Measurements from ENCODE around the gene RAB40C.

Gene RAB40C

DNA sequence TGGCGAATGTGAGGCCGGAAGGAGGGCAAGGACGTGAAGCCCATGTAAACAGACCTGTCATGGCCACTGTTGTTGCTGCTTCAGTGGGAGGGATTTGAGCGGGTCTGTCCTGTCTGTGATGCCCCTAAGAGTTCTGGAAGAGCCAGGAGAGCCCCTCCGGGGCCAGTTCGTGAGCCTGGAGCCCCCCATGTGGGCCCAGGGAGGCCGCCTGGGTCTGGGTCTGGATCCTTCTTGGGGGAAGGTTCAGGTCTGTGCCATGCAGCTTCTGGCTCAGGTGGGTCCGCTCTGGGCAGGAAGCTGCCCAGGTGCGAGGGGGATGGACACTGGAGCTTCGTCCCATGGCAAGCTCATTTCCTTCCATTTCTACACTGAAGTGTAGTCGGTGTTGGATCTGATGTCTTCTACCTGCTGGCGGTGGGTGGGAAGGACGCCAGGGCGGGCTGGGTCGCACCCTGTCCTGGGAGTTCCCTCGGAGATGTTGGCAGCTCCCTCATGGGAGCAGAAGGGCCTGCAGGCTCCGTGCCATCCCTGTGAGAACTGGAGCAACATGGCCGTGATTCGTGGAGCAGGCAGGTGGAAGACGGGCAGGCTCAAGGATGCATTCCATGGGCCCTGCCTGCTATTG, 29.7 kb downstream of the RAB40C start:
- no peak for DNase-seq

DNA sequence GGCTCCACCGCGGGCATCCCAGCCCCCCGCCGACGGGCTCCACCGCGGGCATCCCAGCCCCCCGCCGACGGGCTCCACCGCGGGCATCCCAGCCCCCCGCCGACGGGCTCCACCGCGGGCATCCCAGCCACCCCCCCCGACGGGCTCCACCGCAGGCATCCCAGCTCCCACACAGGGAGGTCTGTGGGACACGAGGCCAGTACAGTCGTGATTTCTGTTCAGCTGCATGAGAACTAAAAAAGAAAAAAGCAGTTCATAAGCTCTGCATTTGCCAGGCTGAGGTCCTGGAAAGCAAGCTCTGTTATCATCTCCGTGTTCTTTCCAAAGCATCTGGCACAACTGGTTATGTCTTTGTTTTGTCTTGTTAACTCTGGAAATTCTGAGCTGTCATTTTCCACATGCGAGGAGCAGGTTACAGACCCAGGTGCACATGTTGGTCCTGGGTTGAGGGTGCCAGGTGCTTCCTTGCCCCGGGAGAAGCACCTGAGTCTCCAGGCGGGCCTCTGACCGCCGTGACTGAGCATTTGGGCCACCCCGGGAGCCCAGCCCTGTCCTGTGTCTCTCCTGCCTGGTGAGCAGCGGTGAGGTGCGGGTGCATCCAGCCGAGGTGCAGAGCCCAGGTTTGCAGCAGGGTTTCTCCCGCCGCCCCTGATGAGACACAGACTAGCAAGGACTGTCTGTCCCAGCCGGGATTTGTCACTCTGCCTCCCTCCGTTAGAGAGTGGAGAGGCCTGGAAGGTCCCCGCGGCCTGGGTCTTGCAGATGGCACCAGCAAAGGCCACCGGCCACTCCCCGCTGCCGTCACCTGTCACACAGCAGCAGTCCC, 31.0 kb downstream of the RAB40C start:
- no peak for DNase-seq

DNA sequence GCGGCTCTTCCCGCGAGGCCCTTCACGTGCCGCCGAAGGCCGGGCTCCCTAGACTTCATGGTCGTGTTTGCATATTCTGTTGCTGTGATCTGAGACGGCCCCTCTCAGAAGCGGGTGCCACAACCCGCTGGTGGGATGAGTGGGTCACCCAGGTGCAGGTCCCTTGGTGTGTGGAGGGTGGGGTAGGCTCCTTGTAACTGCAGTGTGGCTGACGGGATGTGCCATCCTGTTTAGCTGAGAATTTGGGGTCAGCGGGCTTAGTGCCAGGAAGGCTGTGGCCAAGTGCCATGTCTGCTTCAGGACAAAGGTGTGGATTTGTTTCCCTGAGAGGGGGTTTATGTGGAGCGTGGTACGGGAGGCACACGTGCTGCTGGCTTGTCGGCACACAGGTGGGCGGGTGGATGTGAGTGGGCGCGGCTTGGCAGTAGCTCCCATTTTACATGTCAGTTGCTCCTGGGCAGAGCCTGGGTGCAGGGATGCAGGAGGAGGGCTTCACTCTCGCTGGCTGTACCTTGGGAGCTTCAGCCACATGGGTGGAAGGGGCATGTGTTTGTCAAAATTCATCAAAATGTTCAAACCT, 31.8 kb downstream of the RAB40C start:
- DNase-seq = no peak

DNA sequence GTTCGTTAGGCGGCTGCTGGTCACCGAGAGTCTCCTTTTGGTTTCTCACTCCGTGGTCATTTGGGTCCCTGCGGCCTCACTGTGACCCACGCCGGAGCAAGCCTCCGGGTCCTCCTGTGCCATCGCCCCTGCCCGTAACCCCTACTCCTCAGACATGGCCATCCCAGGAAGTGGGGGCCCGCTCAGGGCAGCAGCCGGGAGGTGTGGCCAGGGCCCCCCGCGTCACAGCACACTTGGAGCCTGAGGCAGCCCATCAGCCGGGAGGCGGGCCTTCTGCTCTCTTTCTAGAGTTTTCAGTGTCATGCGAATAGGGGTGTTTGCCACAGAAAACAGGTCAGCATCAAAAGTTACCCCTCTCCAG, 33.0 kb downstream of the RAB40C start:
- no peak for DNase-seq

DNA sequence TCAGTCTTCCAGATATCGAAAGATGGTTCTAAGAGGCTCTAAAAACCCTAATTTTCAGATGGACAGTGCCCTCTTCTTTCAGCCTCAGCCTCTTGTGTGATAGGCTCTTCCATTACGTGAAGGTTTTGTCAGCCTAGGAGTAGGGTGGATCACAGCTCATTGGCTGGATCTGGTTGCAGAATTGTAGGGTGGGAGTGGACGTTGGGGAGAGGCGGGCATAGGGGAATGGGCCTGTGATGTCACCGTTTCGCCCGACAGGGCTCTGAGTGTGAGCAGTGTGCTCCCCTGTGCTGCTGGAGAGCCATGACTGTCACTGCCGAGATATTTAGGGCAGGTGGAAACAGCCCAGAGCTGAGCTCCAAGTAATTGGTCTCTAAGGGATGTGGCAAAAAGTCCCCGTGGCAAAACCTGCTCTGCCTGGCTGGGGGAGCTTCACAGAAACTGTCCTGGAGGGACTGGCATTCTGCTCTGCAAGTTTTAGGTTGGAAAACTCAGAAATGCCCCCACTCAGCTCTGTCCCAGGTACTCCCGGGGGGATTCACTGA, 34.7 kb downstream of the RAB40C start:
- no peak for DNase-seq

DNA sequence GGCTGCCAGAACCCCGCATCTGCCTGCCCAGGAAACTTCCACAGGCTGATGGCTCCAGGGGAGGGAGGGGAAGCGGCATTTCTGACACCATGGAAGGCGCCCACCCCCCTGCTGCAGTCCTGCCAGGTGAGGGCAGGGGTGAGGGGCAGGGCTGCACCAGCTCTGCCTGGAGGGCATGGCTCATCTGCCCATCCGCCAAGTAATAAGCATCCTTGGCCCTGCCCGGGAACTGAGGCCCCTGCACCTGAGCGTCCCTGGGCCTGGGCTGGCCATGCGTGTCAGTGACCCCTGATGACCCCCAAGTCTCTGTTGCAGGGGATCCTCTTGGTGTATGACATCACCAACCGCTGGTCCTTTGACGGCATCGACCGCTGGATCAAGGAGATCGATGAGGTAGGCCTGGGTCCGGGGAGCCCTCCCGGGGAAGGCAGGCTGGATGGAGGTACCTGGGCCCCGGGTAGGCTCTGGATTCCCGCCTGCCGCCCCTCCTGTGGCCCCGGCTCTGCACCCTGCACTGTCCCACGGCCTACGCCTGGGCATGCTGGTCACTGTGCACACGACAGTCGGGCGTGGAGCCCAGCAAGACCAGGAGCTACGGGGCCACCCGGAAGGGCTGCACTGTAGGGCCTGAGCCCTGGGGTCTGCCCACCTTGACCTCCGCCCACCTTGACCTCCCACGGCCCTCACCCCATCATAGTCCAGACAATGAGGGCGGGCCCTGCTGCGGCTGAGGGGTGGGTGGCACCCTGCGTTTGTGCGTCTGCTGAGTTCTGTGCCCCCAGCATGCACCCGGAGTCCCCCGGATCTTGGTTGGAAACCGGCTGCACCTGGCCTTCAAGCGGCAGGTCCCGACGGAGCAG, 35.5 kb downstream of the RAB40C start:
- no peak for DNase-seq

DNA sequence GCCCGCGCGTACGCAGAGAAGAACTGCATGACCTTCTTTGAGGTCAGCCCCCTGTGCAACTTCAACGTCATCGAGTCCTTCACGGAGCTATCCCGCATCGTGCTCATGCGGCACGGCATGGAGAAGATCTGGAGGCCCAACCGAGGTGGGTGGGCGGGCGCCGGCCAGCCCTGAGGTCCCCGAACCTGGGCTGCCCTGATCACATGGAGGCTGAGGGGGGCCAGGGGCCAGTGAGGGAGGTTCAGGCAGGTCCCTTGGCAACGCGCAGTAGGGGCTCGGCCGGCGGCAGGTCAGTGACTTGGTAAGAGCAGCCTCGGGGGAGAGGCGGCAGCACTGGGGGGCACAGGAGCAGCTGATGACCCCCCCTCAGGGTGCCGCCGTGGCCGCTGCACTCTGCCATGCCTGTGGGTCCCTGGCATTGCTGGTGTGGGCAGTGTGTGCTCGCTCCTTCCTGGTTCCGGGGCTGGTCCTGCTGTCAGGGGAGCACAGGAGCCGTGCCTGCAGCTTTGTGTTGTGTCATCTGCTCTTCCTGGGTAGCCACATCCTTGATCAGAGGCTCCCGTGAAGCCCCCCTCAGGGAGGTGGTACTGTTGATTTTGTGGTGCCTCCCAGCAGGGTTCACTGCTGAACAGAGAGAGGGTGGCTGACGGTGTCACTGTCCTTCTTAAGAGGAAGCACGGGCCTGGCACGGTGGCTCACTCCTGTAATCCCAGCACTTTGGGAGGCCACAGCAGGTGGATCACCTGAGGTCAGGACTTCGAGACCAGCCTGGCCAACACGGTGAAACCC, 36.3 kb downstream of the RAB40C start:
- DNase-seq = no peak

DNA sequence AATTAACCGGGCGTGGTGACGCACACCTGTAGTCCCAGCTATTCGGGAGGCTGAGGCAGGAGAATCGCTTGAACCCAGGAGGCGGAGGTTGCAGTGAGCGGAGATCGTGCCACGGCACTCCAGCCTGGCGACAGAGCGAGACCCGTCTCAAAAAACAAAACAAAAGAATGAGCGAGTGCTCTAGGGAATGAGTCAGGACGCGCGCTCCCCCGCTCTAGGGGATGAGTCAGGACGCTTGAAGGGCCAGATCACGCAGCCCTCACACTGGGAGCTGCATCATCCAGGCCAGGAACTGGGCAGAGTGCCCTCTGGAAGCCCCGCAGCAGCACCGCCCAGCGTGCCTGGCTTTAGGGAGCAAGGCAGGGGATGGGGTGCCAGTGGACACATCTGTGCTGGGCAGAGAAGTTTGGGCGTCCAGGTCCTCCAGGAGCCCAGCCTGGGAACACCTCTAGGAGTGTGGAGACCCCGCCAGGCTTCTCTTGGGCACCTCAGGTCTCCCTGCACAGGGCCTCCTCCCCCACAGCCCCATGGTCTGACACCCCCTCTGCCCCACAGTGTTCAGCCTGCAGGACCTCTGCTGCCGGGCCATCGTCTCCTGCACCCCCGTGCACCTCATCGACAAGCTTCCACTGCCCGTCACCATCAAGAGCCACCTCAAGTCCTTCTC, 37.1 kb downstream of the RAB40C start:
- DNase-seq = no peak

DNA sequence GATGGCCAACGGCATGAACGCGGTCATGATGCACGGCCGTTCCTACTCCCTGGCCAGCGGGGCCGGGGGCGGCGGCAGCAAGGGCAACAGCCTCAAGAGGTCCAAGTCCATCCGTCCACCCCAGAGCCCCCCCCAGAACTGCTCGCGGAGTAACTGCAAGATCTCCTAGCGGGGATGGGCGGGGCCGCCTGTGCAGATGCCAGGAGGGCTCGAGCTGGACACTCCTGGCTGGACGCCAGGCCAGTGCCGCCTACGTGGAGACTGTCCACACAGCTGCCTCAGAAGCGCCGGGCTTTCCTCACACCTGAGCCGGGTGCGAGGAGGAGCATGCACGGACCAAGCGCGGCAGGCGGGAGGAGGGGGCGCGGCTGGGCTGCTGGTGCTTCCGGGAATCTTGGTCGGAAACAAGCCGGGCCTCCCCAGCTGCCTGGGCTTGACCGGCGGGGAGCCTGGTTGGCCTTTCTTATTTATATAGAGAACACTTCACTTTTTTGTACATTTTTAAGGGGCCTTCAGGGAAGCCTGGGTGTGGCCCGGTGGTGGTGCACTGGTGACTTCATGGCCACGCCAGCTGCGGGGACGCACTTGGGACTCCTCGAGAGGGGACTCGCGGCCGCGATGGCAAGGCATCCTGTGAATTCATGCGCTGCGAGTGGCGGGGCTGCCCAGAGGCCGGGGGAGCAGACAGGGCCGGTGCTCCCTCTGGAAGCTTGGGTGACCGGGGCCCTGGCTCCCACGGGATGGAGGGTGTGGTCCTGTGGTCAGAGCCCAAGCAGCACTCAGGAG, 37.8 kb downstream of the RAB40C start:
- no peak for DNase-seq

DNA sequence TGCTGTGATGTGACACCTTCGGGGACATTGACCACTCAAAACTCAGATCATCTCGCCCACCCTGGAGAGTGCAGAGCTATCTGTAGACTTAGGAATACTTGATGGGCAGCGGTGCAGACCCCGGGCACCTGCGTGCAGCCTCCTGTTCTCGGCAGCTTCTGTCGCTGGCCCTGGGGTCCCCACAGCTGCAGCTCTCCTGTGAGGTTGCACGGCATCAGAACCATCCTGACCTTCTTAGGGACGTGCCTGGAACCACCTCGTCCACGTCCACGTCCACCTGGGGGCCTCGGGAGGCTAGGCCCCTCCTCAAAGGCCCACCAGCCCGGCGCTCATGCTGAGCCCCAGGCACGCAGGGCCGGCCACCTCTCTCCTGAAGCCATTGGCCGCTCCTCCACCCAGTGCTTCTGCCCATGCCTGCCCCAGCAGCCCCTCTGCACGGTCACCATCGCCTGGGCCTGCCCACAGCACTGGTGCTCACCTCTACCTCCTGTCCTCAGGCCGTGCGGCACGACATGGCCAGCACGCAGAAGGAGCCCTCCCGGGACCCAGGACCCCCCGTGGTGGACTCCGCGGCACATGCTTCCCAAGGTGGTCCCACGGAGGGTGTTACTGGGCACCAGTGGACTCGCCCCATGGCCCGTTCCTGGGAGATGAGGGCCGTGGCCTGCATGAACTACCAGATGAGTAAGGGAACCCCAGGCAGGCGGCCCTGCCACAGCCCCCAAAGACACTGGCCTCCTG, 38.6 kb downstream of the RAB40C start:
- DNase-seq = no peak

DNA sequence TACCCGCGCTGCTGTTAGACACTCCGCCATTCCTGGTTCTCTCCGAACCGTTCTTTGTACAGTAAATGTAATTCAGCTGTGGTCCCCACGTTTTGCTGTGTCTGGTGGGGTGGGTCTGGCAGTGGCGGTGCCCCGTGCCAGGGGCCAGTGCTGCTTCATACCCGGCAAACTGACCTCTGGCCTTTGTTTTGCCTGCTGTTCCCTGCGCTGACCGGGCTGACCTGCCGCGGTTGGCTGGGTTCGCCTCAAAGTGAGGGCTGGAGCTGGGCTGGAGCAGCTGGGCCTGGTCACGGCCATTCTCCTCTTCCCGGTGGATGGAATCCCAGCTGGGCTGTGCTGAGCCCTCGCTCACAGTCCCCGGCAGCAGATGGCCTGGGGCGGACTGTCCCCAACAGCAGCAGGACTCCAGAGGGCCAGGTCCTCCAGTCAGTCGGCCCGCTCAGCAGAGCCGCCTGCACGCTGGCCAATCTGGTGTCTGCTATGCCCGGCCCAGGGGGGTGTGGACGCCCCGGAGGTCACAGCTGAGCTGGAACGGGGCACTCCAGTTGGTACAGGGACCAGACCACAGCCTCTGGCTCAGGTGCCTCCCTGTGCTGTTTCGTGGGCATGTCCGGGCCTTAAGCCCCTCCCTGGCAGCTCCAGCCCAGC, 39.4 kb downstream of the RAB40C start:
- DNase-seq = peak; percentile 22

DNA sequence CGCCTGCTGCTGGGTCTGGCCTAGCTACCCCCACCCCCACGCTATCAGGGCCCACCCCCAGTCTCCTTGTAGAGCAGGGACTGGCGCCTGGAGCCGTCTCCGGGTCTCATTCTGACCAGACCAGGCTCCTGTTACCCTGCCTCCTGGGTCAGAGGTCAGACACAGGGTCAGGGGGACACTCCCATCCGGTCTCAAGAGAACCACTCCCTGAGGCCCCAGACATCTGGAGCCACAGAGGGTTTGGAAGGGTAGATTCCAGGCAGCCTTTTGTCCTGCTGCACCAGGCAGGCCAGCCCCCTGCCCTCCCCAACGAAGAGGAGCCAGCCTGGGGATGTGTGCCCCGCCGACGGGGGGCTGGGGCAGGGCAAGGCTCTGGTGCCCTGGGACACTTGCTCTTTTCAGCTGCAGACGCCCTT, 40.0 kb downstream of the RAB40C start:
- no peak for DNase-seq

DNA sequence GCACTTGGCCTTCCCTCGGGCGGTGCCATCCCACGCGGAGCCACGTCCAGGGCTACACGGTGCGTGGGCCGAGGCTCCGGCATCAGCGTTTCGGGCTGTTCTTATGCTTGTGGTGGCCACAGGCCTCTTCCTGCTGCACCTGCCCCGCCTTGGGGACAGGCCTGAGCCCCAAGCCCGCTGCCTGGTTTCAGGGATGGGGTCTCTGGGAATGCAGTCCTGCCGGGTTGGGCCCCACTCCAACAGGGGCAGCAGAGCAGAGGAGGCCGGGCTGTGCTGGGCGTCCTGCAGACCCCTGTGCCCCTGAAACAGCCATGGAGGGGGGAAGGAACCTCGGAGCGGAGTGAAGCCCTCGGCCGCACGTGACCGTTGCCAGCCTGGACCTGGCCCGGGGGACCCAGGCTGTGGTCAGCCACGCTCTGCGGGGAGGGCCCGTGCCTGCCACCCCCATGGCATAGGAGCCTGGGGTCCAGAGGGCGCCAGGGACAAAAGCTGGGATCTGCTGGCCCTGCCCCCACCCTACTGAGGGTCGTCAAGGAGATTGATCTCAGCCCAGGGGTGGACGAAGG, 40.5 kb downstream of the RAB40C start:
- no peak for DNase-seq

DNA sequence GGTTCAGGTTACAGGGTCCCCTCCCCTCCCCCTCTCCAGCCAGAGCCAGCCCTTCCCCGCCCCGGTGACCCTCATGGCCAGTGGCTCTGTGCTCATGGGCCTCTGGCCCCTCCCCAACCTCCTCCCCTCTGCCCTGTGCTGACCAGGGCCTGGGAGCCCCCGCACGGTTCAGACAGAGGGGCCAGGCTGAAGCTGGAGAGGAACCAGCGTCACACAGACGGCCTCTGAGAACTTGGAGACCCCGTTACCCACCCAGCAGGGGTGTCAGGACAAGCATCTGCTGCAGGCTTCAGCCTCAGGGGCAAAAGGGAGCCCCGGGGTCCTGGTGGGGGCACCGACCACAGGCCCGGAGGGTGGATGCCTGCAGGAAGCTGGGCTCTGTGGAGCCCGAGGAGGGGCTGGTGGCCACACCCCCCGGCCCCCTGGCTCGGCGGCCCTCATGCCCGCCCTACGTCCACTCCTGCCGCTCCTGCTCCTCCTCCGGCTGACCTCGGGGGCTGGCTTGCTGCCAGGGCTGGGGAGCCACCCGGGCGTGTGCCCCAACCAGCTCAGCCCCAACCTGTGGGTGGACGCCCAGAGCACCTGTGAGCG, 41.0 kb downstream of the RAB40C start, which contains the start of gene WFIKKN1:
WFIKKN1 (plus strand) TSS at position 171 of the 591 bp plus-strand sequence; CDS start at position 440, 269 bp downstream.
- no peak for DNase-seq

DNA sequence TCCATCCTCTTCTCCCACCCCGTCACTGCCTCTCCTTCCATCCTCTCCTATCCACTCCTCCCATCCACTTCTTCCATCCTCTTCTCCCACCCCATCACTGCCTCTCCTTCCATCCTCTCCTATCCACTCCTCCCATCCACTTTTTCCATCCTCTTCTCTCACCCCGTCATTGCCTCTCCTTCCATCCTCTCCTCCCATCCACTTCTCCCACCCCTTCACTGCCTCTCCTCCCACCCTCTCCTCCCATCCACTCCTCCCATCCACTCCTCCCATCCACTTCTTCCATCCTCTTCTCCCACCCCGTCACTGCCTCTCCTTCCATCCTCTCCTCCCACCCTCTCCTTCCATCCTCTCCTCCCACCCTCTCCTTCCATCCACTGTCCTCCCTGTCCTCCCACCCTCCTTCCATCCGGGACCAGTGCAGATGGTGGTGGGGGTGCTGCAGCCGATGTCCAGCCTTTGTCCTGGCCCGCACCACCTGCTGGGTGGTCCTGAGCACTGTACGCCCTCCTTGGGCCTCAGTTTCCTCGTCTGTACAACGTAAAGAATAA, 42.0 kb downstream of the RAB40C start:
- DNase-seq = no peak

DNA sequence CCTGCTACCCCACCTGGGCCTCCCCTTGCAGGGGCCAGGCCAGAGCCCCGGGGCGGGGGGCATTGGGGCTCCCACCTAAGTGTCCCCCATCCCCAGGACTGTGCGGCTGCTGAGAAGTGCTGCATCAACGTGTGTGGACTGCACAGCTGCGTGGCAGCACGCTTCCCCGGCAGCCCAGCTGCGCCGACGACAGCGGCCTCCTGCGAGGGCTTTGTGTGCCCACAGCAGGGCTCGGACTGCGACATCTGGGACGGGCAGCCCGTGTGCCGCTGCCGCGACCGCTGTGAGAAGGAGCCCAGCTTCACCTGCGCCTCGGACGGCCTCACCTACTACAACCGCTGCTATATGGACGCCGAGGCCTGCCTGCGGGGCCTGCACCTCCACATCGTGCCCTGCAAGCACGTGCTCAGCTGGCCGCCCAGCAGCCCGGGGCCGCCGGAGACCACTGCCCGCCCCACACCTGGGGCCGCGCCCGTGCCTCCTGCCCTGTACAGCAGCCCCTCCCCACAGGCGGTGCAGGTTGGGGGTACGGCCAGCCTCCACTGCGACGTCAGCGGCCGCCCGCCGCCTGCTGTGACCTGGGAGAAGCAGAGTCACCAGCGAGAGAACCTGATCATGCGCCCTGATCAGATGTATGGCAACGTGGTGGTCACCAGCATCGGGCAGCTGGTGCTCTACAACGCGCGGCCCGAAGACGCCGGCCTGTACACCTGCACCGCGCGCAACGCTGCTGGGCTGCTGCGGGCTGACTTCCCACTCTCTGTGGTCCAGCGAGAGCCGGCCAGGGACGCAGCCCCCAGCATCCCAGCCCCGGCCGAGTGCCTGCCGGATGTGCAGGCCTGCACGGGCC, 42.8 kb downstream of the RAB40C start:
- DNase-seq = no peak

DNA sequence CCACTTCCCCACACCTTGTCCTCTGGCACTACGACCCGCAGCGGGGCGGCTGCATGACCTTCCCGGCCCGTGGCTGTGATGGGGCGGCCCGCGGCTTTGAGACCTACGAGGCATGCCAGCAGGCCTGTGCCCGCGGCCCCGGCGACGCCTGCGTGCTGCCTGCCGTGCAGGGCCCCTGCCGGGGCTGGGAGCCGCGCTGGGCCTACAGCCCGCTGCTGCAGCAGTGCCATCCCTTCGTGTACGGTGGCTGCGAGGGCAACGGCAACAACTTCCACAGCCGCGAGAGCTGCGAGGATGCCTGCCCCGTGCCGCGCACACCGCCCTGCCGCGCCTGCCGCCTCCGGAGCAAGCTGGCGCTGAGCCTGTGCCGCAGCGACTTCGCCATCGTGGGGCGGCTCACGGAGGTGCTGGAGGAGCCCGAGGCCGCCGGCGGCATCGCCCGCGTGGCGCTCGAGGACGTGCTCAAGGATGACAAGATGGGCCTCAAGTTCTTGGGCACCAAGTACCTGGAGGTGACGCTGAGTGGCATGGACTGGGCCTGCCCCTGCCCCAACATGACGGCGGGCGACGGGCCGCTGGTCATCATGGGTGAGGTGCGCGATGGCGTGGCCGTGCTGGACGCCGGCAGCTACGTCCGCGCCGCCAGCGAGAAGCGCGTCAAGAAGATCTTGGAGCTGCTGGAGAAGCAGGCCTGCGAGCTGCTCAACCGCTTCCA, 43.6 kb downstream of the RAB40C start:
- no peak for DNase-seq
